Activated CD4-positive, alpha-beta memory T cell treated with anti-CD3 and anti-CD28 coated beads, Interleukin-2, amount 10 ng/mL, durations not matched to agents 7 days and 5 days (primary cell): ENCODE measurements around the gene DYRK4. TPM values are rescaled to one million over a fixed set of nuclear protein-coding genes. Genes with fewer than 3 reads are reported as not detected.

Source experiments
- CTCF ChIA-PET: fragments of 350-600 bp; sonication (Branson Sonifier 250); formaldehyde crosslinking; loops from one replicate; lab custom pipeline; 2021; ENCODE audit warnings: antibody characterized with exemption, inconsistent platforms; lab: Charles Lee
- POLR2A ChIA-PET: fragments of 350-600 bp; sonication (Branson Sonifier 250); formaldehyde crosslinking; loops from one replicate; lab custom pipeline; 2021; ENCODE audit warnings: antibody characterized with exemption; lab: Charles Lee
- DNase-seq: peaks from one replicate; pipeline ENCODE4 v3.0.0-alpha.2; 2020
- H3K27ac Mint-ChIP-seq: one replicate; pipeline ENCODE4 v1.8.0; 2021; ENCODE audit warnings: mild to moderate bottlenecking, mixed read lengths
- H3K27me3 Mint-ChIP-seq: one replicate; pipeline ENCODE4 v1.8.0; 2021; ENCODE audit warnings: mixed read lengths
- H3K36me3 Mint-ChIP-seq: one replicate; pipeline ENCODE4 v1.8.0; 2021; ENCODE audit warnings: low read depth, mixed read lengths
- H3K4me1 Mint-ChIP-seq: one replicate; pipeline ENCODE4 v1.8.0; 2021; ENCODE audit warnings: mixed read lengths
- H3K4me3 Mint-ChIP-seq: one replicate; pipeline ENCODE4 v1.8.0; 2021; ENCODE audit warnings: mild to moderate bottlenecking, mixed read lengths
- H3K9me3 Mint-ChIP-seq: one replicate; pipeline ENCODE4 v1.8.0; 2021; ENCODE audit warnings: mixed read lengths
- total RNA-seq, 2 experiments: library from RNA; stranded (reverse); gene quantifications; one replicate each; pipeline ENCODE4 v1.2.3, GENCODE V29; 2021

The DYRK4 gene
- total RNA-seq, 2 experiments from 2014 or later: 22.9 to 24.4 TPM

DNA sequence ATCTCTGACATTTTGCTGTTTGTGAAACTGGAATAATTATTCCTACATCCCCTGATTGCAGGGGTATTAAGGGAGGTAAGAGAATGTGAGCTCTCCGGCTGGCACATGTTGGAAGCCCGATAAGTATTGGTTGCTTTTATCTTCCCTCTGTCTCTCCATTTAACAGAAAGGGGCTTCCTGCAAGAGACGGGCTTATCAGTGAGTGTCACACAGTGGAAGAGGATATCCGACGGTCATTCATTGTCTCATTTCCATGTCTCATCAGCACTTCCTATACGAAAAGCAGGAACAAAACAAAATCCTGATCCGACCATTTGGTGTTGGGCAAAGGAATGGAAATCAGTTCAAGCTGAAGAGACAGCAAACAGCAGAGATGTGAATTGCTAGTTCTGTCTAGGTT is 10.7 kb downstream of the DYRK4 start:
- Mint-ChIP-seq H3K27me3 (peaks cover 6% of the 10 kb centered on the region), H3K4me1 (no peaks in the 10 kb centered on the region), H3K36me3 (no peaks in the 10 kb centered on the region), H3K4me3 (no peak overlapping the region), H3K27ac (no peak overlapping the region), H3K9me3 (no peaks in the 10 kb centered on the region)
- no peak for DNase-seq
- CTCF ChIA-PET: interaction anchor here (1.2 kb wide), 1 partner anchor 285 kb away, joined by 3 read pairs; no protein-coding TSS in a partner anchor
- POLR2A ChIA-PET: no interaction called here

DNA sequence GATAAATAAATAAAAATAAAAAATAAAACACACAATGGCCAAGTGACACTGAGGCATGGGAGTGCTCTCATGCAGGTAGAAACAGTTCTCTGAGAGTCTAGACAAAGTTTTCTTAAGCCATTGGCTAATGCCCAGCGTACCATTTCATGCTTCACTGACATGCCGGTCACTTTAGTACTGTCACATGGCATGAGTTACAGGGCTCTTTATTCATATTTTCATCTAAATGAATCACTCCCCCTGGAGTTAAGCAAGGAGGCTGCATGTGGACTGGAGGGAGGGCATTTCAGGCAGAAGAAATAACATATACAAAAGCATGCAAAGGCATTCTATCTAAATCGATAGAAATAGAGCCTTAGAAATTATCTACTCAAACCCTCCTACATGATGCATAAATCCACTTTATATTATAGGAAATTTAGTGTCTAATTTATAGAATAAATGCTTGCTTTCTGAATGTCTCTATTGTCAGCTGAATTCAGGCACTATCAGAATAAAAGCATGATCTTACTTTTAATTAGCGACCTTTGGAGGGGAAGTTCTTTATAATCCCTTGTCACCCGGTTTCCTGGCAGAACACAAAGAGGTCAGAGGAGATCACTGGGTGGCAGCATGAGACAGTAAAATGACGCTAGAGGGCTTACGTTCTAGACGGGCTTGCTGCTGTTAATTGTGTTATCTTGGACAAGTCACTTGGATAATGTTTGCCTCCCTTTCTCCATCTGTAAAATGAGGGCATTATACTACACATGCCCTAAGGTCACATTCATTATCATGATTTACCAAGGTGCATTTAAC is 17.5 kb downstream of the DYRK4 start:
- CTCF ChIA-PET: no interaction called here
- H3K4me1 Mint-ChIP-seq: no peaks in the 10 kb centered on the region
- H3K9me3 Mint-ChIP-seq: no peaks in the 10 kb centered on the region
- no peaks in the 10 kb centered on the region for H3K36me3 Mint-ChIP-seq
- H3K4me3 Mint-ChIP-seq: no peak overlapping the region
- POLR2A ChIA-PET: interaction anchor here (1.2 kb wide), 1 partner anchor 69 kb away, joined by 3 read pairs; the partner anchor contains the start of genes AKAP3 and NDUFA9
- DNase-seq: no peak
- no peak overlapping the region for H3K27ac Mint-ChIP-seq
- peaks cover 7% of the 10 kb centered on the region for H3K27me3 Mint-ChIP-seq

DNA sequence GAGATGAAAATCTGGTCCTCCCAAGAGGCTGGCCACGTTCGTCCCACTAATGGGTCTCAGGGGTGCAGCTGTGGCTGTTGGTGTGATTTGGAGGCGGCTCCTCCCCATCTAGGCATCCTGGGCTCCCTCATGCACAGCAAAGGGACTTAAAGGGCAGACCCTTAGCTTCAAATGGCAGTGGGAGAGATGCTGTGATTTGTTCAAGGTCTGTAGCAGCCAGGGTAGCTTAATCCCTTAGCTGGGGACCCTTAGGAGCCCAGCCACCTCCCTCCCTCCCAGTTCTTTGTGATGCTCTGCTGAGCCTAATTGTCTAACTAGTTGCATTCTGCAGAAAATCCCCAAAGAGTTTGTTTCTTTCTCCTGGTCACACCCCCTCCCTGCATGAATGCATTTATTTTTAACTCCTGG is 18.3 kb downstream of the DYRK4 start:
- POLR2A ChIA-PET: interaction anchor here (1.2 kb wide), 1 partner anchor 69 kb away, joined by 3 read pairs; the partner anchor contains the start of genes AKAP3 and NDUFA9
- DNase-seq: no peak
- peaks cover 7% of the 10 kb centered on the region for H3K27me3 Mint-ChIP-seq
- no peak overlapping the region for H3K27ac Mint-ChIP-seq
- H3K36me3 Mint-ChIP-seq: no peaks in the 10 kb centered on the region
- CTCF ChIA-PET: interaction anchor here (1.1 kb wide), 1 partner anchor 25 kb away, joined by 4 read pairs; no protein-coding TSS in a partner anchor
- H3K4me1 Mint-ChIP-seq: no peaks in the 10 kb centered on the region
- no peaks in the 10 kb centered on the region for H3K9me3 Mint-ChIP-seq
- no peak overlapping the region for H3K4me3 Mint-ChIP-seq

GRCh38 chr12:4584281-4584680 is 22.3 kb downstream of the DYRK4 start:
- H3K36me3 Mint-ChIP-seq: no peaks in the 10 kb centered on the region
- no peaks in the 10 kb centered on the region for H3K9me3 Mint-ChIP-seq
- ChIA-PET POLR2A (no interaction called here), CTCF (no interaction called here)
- no peak overlapping the region for H3K4me3 Mint-ChIP-seq
- no peaks in the 10 kb centered on the region for H3K4me1 Mint-ChIP-seq
- H3K27ac Mint-ChIP-seq: no peak overlapping the region
- H3K27me3 Mint-ChIP-seq: peaks cover 2% of the 10 kb centered on the region
- DNase-seq: no peak

DNA sequence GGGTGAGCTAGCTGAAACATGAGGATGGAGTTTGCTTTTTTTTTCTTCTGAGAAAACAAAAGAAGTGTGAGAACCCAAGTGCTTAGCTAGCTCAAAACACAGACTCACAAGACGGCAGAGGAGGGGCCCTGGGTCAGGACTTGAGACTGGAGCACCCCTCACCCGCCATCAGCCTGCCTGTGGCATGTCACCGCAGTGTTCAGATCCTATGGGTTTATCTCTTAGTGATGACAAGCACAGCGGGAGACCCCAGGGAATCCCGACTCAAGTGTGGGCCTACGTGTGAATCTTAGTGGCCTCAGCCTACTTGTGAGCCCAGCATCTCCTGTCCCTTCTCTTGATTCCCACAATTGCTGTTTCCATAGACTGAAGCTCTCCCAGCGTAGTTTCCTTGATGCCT is 22.9 kb downstream of the DYRK4 start:
- Mint-ChIP-seq H3K4me1 (no peaks in the 10 kb centered on the region), H3K9me3 (peaks cover 3% of the 10 kb centered on the region), H3K4me3 (no peak overlapping the region), H3K36me3 (no peaks in the 10 kb centered on the region), H3K27me3 (peaks cover 2% of the 10 kb centered on the region), H3K27ac (no peak overlapping the region)
- DNase-seq: no peak
- ChIA-PET CTCF (no interaction called here), POLR2A (no interaction called here)

DNA sequence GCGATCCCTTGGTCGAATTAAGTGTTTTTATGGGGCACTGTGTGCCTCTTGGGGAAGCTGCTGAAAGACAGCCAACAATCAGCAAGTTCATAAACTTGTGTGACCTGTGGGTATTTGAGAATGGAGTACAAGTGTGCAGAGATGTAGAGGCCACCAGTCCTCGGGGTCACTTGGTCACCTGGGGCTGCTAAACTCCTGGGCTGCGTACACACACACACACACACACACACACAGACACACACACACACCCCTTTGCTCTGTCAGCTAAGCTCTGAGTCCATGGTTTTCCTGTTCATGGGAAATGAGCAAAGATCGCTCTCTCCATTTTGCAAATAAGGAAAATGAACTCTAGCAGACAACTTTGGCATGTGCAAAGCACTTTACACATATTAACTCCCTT is 24.5 kb downstream of the DYRK4 start:
- no peak overlapping the region for H3K4me3 Mint-ChIP-seq
- no peaks in the 10 kb centered on the region for H3K27me3 Mint-ChIP-seq
- DNase-seq: no peak
- H3K4me1 Mint-ChIP-seq: no peaks in the 10 kb centered on the region
- H3K36me3 Mint-ChIP-seq: no peaks in the 10 kb centered on the region
- CTCF ChIA-PET: no interaction called here
- POLR2A ChIA-PET: no interaction called here
- no peak overlapping the region for H3K27ac Mint-ChIP-seq
- peaks cover 3% of the 10 kb centered on the region for H3K9me3 Mint-ChIP-seq

GRCh38 chr12:4587108-4587507 is 25.1 kb downstream of the DYRK4 start:
- POLR2A ChIA-PET: no interaction called here
- no peak overlapping the region for H3K4me3 Mint-ChIP-seq
- no peak overlapping the region for H3K27ac Mint-ChIP-seq
- CTCF ChIA-PET: no interaction called here
- DNase-seq: no peak
- H3K9me3 Mint-ChIP-seq: peaks cover 3% of the 10 kb centered on the region
- no peaks in the 10 kb centered on the region for H3K36me3 Mint-ChIP-seq
- H3K27me3 Mint-ChIP-seq: no peaks in the 10 kb centered on the region
- H3K4me1 Mint-ChIP-seq: no peaks in the 10 kb centered on the region

- DNase-seq: no peak
- Mint-ChIP-seq H3K4me3 (no peak overlapping the region), H3K36me3 (no peaks in the 10 kb centered on the region), H3K27ac (no peak overlapping the region), H3K27me3 (peaks cover 3% of the 10 kb centered on the region), H3K9me3 (peaks cover 3% of the 10 kb centered on the region), H3K4me1 (no peaks in the 10 kb centered on the region)
- POLR2A ChIA-PET: no interaction called here
- CTCF ChIA-PET: no interaction called here
These were observed 26.9 kb downstream of the DYRK4 start for GRCh38 chr12:4588916-4589315.

GRCh38 chr12:4589941-4590340 is 27.9 kb downstream of the DYRK4 start:
- H3K4me3 Mint-ChIP-seq: no peak overlapping the region
- CTCF ChIA-PET: no interaction called here
- no peaks in the 10 kb centered on the region for H3K36me3 Mint-ChIP-seq
- POLR2A ChIA-PET: no interaction called here
- no peaks in the 10 kb centered on the region for H3K4me1 Mint-ChIP-seq
- peaks cover 3% of the 10 kb centered on the region for H3K9me3 Mint-ChIP-seq
- H3K27ac Mint-ChIP-seq: no peak overlapping the region
- peaks cover 5% of the 10 kb centered on the region for H3K27me3 Mint-ChIP-seq
- no peak for DNase-seq

DNA sequence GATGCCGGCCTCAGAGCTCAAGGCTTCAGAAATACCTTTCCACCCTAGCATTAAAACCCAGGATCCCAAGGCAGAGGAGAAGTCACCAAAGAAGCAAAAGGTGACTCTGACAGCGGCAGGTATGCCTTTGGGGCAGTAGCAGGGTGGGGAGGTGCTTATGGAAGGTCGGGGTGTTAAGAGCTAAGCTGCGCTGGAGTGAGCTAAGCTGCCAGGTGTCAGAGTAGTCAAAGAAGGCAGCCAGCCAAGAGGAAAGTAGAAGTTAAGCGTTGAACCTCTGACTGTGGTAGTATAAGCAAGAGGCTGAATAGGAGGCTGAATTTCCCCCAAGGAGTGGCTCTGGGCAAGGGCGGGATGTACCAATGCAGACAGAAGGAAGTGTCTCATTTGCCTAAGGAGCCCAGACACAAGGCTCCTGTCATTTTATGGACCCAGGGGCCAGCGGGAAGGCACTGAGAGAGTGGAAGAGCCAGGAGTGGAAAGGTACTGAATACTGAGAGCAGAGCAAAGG is 29.2 kb downstream of the DYRK4 start:
- CTCF ChIA-PET: interaction anchor here (1.5 to 2.5 kb wide), 2 partner anchors 11 to 13 kb away, joined by 3 to 14 read pairs; no protein-coding TSS in a partner anchor

GRCh38 chr12:4595881-4596280 is 33.9 kb downstream of the DYRK4 start:
- ChIA-PET CTCF (interaction anchor here (1.1 to 2.5 kb wide), 3 partner anchors 8 to 162 kb away, joined by 6 to 15 read pairs (median 6); no protein-coding TSS in a partner anchor), POLR2A (no interaction called here)
- H3K27ac Mint-ChIP-seq: no peak overlapping the region
- no peaks in the 10 kb centered on the region for H3K4me1 Mint-ChIP-seq
- no peaks in the 10 kb centered on the region for H3K36me3 Mint-ChIP-seq
- no peak overlapping the region for H3K4me3 Mint-ChIP-seq
- peaks cover 7% of the 10 kb centered on the region for H3K27me3 Mint-ChIP-seq
- no peak for DNase-seq
- H3K9me3 Mint-ChIP-seq: no peaks in the 10 kb centered on the region

More for the DNA sequence above, 29.2 kb downstream of the DYRK4 start:
- H3K36me3 Mint-ChIP-seq: no peaks in the 10 kb centered on the region
- no peaks in the 10 kb centered on the region for H3K4me1 Mint-ChIP-seq
- no peak for DNase-seq
- peaks cover 3% of the 10 kb centered on the region for H3K9me3 Mint-ChIP-seq
- no peak overlapping the region for H3K27ac Mint-ChIP-seq
- H3K27me3 Mint-ChIP-seq: peaks cover 7% of the 10 kb centered on the region
- no peak overlapping the region for H3K4me3 Mint-ChIP-seq
- POLR2A ChIA-PET: interaction anchor here (1.4 kb wide), 1 partner anchor 53 kb away, joined by 4 read pairs; a partner anchor contains a TSS

DNA sequence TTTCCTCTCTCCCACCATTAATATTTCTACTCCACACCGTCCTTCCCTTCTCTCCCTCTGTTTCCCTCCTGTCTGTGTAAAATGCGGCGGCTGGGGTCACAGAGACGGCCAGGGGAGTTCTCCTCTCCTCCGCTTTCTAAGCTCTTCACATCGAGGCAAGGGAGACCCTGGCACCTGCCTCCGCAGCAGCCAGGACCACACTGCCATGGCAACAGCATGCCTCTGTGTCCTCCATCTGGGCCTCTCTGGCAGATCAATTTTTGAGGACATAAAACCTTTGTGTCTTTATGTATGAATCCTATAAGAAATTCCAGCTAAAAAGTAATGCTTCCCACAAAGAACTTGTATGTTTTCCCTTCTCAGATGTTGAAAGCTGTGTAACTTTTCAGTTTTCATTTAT is 41.4 kb downstream of the DYRK4 start:
- no peak overlapping the region for H3K4me3 Mint-ChIP-seq
- POLR2A ChIA-PET: interaction anchor here (1.3 kb wide), 1 partner anchor 45 kb away, joined by 3 read pairs; the partner anchor contains the start of gene AKAP3
- peaks cover 12% of the 10 kb centered on the region for H3K4me1 Mint-ChIP-seq
- H3K9me3 Mint-ChIP-seq: no peaks in the 10 kb centered on the region
- no peak for DNase-seq
- H3K36me3 Mint-ChIP-seq: peaks cover 2% of the 10 kb centered on the region
- peaks cover 20% of the 10 kb centered on the region for H3K27me3 Mint-ChIP-seq
- H3K27ac Mint-ChIP-seq: no peak overlapping the region
- CTCF ChIA-PET: interaction anchor here (2.0 to 2.2 kb wide), 2 partner anchors 9 to 12 kb away, joined by 14 to 15 read pairs; no protein-coding TSS in a partner anchor

DNA sequence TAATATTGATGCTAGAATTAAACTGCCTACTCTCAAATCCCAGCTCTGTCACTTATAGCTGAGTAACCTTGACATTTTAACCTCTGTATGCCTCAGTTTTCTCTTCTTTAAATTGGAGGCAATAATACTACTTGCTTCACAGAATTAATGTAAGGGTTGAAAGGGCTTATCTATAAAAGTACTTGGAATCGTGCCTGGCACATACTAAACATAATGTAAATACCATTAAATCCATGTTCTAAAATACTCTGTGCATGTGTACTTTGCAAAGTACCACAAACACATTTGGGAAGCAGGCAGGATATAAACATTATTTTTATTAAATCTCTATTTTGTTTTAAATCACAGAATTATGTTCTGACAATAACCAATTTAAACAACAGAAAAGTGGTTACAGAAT is 41.9 kb downstream of the DYRK4 start:
- Mint-ChIP-seq H3K27ac (no peak overlapping the region), H3K4me1 (peaks cover 12% of the 10 kb centered on the region), H3K27me3 (peaks cover 20% of the 10 kb centered on the region), H3K9me3 (no peaks in the 10 kb centered on the region), H3K36me3 (peaks cover 2% of the 10 kb centered on the region), H3K4me3 (no peak overlapping the region)
- CTCF ChIA-PET: interaction anchor here (0.6 to 2.5 kb wide), 7 partner anchors 9 to 723 kb away, joined by 3 to 15 read pairs (median 9); partner anchors contain the start of genes AKAP3 and NDUFA9
- POLR2A ChIA-PET: interaction anchor here (0.8 to 2.1 kb wide), 3 partner anchors 45 to 65 kb away, joined by 3 to 10 read pairs (median 3); partner anchors contain the start of genes AKAP3 and NDUFA9
- DNase-seq: no peak
